Parathyroid adenoma (tissue), 2 donors: ENCODE data around the gene AMHR2.
"Not testable (repeated sequence)": the region's sequence is repeated elsewhere in the genome, so short reads cannot be mapped to it uniquely, and the experiment has no call there.

ENCODE experiments used
- H2AFZ ChIP-seq: fragments of 300-600 bp; sonication (generic); one replicate; pipeline ENCODE4 v1.7.0; 2017; ENCODE audit warnings: antibody characterized with exemption, mild to moderate bottlenecking
- H3K27ac ChIP-seq: fragments of 300-600 bp; sonication (generic); one replicate; pipeline ENCODE4 v1.7.0; 2017
- H3K27me3 ChIP-seq: fragments of 300-600 bp; sonication (generic); one replicate; pipeline ENCODE4 v1.7.0; 2017; ENCODE audit warnings: low read length; ENCODE audit not compliant: control insufficient read depth, insufficient read depth
- H3K36me3 ChIP-seq: fragments of 300-600 bp; sonication (generic); one replicate; pipeline ENCODE4 v1.7.0; 2017; ENCODE audit warnings: low read length; ENCODE audit not compliant: control insufficient read depth, insufficient read depth
- H3K4me1 ChIP-seq: fragments of 300-600 bp; sonication (generic); one replicate; pipeline ENCODE4 v1.7.0; 2017; ENCODE audit warnings: control low read depth
- H3K4me2 ChIP-seq: fragments of 300-600 bp; sonication (generic); one replicate; pipeline ENCODE4 v1.7.0; 2017; ENCODE audit warnings: low read length
- H3K4me3 ChIP-seq: fragments of 300-600 bp; sonication (generic); one replicate; pipeline ENCODE4 v1.7.0; 2017; ENCODE audit warnings: low read depth, low read length
- H3K79me2 ChIP-seq: fragments of 300-600 bp; sonication (generic); one replicate; pipeline ENCODE4 v1.7.0; 2017; ENCODE audit warnings: control low read depth
- H3K9ac ChIP-seq: fragments of 300-600 bp; sonication (generic); one replicate; pipeline ENCODE4 v1.7.0; 2017; ENCODE audit warnings: mild to moderate bottlenecking
- H3K9me3 ChIP-seq: fragments of 300-600 bp; sonication (generic); one replicate; pipeline ENCODE4 v1.7.0; 2017; ENCODE audit warnings: low read length; ENCODE audit not compliant: control insufficient read depth
- CTCF ChIP-seq: fragments of 300-600 bp; sonication (generic); IDR thresholded peaks from one replicate; pipeline ENCODE4 v1.7.0; 2017; ENCODE audit warnings: antibody characterized with exemption, mild to moderate bottlenecking
- donor health status: primary hyperparathyroidism.

The AMHR2 gene

DNA sequence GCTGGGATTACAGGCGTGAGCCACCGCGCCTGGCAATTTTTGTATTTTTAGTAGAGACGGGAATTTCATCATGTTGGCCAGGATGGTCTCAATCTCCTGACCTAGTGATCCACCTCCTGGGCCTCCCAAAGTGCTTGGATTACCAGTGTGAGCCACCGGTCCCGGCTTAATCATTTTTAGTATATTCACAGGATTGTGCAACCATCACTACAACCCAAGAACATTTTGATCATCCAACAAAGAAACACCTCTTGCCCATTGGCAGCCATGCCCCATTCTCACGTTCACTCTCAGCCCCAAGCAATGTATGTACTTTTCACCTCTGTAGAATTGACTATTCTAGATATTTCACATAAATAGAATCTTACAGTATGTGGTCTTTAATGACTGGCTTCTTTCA lies 23.8 kb upstream of the AMHR2 start:
- Histone ChIP-seq H3K27me3 (no peaks in the 10 kb centered on the region), H3K4me3 (no peak overlapping the region), H3K79me2 (peaks cover 23% of the 10 kb centered on the region), H3K9me3 (no peaks in the 10 kb centered on the region), H3K9ac (no peak overlapping the region), H3K27ac (no peak overlapping the region), H2AFZ (no peak overlapping the region), H3K4me1 (no peaks in the 10 kb centered on the region), H3K36me3 (no peaks in the 10 kb centered on the region), H3K4me2 (no peak overlapping the region)
- no peak for TF ChIP-seq CTCF

DNA sequence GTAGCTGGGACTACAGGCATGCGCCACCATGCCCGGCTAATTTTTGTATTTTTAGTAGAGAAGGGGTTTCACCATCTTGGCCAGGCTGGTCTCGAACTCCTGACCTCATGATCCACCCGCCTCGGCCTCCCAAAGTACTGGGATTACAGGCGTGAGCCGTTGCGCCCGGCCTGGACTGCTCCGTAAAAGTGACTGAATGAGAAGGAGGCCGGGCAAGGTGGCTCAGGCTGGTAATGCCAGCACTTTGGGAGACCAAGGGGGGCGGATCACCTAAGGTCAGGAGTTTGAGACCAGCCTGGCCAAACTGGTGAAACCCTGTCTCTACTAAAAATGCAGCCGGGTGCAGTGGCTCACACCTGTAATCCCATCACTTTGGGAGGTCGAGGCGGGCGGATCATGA lies 21.3 kb upstream of the AMHR2 start:
- H3K79me2 ChIP-seq: peaks cover 24% of the 10 kb centered on the region
- not testable (repeated sequence) for H2AFZ ChIP-seq, H3K27ac ChIP-seq, H3K9ac ChIP-seq, H3K27me3 ChIP-seq, H3K9me3 ChIP-seq, H3K4me1 ChIP-seq, H3K4me2 ChIP-seq, H3K4me3 ChIP-seq, H3K36me3 ChIP-seq

DNA sequence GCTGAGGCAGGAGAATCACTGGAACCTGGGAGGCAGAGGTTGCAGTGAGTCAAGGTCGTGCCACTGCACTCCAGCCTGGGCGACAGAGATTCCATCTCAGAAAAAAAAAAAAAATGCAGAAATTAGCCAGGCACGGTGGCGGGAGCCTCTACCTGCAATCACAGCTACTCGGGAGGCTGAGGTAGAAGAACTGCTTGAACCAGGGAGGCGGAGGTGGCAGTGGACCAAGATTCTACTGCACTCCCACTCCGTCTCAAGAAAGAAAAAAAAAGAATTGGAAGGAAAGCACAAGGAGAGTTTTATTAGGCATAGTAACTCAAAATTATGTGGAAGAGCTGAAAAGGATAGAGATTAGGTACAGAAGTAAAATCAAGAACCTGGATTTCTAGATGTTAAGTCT lies 20.8 kb upstream of the AMHR2 start:
- Histone ChIP-seq H3K79me2 (peaks cover 24% of the 10 kb centered on the region), H3K36me3 (no peaks in the 10 kb centered on the region), H3K4me1 (no peaks in the 10 kb centered on the region), H3K27me3 (no peaks in the 10 kb centered on the region), H3K4me3 (no peak overlapping the region), H2AFZ (no peak overlapping the region), H3K9ac (no peak overlapping the region), H3K27ac (no peak overlapping the region), H3K9me3 (no peaks in the 10 kb centered on the region), H3K4me2 (no peak overlapping the region)
- TF ChIP-seq CTCF: no peak

GRCh38 chr12:53410951-53411350 lies 12.7 kb upstream of the AMHR2 start:
- TF ChIP-seq CTCF: no peak
- Histone ChIP-seq H3K79me2 (no peaks in the 10 kb centered on the region), H3K9me3 (no peaks in the 10 kb centered on the region), H3K9ac (no peak overlapping the region), H3K36me3 (no peaks in the 10 kb centered on the region), H3K4me2 (no peak overlapping the region), H3K27me3 (no peaks in the 10 kb centered on the region), H3K27ac (no peak overlapping the region), H3K4me1 (peaks cover 5% of the 10 kb centered on the region), H3K4me3 (no peak overlapping the region), H2AFZ (no peak overlapping the region)

- TF ChIP-seq CTCF: no peak
- H3K9ac ChIP-seq: no peak overlapping the region
- H3K27ac ChIP-seq: no peak overlapping the region
- peaks cover 5% of the 10 kb centered on the region for H3K4me1 ChIP-seq
- H3K9me3 ChIP-seq: no peaks in the 10 kb centered on the region
- H3K36me3 ChIP-seq: no peaks in the 10 kb centered on the region
- H3K79me2 ChIP-seq: no peaks in the 10 kb centered on the region
- H3K27me3 ChIP-seq: no peaks in the 10 kb centered on the region
- no peak overlapping the region for H3K4me2 ChIP-seq
- no peak overlapping the region for H2AFZ ChIP-seq
- H3K4me3 ChIP-seq: no peak overlapping the region
These were observed 10.0 kb upstream of the AMHR2 start for GRCh38 chr12:53413485-53414204.
